ENCODE data around the gene ZNF470.
A peak's percentile ranks its signal among the peaks of the same experiment; 100 is the strongest.

The ZNF470 gene

DNA sequence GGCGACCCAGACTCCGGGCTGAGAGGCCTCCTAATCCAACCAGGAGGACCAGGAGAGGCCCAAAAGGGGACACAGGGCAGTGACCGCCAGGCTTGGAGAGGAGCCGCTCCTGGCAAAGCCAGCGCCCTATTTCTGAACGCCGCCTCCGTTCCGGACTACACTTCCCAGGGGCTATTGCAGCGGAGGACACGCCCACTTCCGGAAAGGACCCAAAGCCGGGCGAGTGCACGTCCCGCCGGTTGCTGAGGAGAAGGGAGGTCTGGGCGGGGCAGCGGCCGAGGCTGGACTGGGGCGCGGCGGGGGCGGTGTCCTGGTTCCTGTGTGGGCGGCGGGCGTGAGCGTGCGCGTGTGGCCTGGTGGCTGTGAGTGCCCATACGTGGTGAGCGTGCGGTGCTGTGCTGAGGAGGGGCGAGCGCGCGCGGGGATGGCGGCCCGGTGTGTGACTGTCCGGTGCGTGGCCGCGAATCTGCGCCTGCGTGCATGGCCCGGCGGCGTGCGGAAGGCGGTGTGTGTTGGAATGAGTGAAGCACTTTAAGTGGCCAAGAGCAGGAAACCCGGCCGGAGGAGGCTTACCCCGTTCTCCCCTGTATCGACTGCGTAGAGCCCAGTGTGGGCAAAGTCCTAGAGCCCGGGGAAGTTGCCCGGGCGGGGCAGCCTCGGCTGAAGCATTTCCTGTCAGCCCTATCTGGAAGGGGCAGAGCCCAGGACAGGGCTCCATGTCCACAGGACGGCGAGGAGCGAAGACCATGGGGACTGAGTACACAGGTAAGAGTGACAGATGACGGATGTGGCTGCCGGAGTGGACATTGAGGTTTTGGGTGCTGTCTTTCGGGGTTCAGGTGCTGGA lies at the start of gene ZNF470:
ZNF470 (plus strand) TSS at position 195 of the 847 bp plus-strand sequence. CDS start 2,844 bp downstream, outside the sequence.
- DNase-seq (ENCODE audit: low read depth) = peak; percentile 94

DNA sequence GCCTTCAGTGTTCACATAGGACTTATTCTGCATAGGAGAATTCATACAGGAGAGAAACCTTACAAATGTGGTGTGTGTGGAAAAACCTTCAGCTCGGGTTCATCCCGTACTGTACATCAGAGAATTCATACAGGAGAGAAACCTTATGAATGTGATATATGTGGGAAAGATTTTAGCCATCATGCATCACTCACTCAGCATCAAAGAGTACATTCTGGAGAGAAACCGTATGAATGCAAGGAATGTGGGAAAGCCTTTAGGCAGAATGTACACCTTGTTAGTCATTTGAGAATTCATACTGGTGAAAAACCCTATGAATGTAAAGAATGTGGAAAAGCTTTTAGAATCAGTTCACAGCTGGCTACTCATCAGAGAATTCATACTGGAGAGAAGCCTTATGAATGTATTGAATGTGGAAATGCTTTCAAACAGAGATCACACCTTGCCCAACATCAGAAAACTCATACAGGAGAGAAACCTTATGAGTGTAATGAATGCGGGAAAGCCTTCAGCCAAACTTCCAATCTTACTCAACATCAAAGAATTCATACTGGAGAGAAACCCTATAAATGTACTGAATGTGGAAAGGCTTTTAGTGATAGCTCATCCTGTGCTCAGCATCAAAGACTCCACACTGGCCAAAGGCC lies 41.9 kb upstream of the ZNF470 start:
- no peak for DNase-seq (ENCODE audit: low read depth)

DNA sequence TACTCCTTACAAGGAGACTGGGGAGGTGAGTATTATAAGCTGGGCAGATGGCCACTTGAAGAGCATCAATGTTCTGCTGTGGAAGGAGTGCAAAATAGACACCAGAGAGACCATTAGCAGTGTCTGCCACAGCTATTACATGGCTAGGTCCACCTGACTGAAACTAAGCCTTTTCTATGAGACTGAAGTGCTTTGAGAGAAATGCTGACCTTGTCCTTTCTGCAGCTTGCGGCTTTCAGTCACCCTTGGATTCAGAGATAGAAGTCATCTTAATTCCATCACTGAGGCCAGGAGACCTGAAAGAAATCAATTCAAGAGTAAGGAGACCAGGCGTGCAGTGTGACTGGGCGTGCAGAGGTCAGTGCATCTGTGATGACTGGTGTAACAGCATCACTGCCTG lies 29.8 kb upstream of the ZNF470 start:
- DNase-seq (ENCODE audit: low read depth) = no peak

DNA sequence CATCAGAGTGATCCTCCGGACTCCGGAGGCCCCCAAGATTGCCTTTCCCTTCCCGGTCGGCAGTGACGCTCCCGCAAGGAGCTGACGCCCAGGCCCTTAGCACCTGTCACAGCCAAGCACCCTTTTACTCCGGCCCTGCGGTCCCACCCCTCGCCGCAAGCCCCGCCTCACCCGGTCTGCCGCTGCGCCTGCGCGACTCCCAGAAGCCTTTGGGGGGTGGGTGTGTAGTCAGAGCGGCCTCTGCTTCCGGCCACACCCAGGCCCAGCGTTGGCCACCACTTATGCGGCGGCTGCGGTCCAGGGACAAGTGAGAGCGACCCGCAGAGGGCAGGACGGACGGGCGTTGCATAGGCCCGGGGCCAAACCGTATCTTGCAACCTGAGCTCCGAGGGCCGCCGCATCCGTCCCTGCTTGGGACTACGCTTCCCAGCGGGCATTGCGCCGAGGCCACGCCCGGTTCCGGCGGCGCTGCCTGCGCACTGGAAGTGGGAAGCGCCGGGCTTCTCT lies 29.0 kb upstream of the ZNF470 start:
- peak; percentile 89 for DNase-seq (ENCODE audit: low read depth)

DNA sequence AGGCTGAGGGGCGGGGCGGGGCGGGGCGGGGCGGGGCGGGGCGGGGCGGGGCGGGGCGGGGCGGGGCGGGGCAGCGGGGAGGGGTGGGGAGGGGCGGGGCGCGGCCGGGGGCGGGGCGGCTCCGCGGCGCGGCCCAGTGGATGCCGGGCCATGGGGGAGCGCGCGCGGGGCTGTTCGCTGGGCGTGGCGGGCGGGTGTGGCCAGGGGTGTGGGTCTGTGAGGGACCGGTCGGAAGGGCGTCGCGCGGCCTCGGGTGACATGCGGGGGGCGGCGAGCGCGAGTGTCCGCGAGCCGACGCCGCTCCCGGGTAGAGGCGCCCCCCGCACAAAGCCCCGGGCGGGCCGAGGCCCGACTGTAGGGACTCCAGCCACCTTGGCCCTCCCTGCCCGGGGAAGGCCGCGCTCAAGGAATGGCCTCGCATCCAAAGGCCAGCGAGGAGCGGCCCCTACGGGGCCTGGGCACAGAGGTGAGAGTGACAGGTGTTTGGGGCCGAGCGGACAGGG lies 28.5 kb upstream of the ZNF470 start, which contains the start of gene ZFP28:
ZFP28 (plus strand) TSS at position 188 of the 503 bp plus-strand sequence; CDS start at position 259, 71 bp downstream.
- no peak for DNase-seq (ENCODE audit: low read depth)

DNA sequence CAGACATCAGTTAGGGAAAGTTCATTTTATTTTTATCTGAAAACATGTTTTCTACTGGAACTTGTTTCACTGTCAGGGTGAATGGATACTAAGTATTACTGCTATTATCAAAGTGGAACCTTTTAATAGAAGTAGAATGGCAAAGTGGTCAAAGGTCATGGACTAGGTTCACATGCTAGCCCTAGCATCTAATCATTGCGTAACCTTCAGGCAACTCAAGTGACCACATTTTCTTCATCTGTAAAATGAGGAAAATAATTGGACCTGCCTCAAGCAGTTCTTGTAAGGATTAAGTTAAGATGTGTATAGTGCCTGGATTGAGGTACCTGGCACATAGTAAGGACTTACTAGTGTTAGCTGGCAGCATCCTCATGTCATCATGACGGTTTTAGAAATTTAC lies 23.5 kb upstream of the ZNF470 start:
- DNase-seq (ENCODE audit: low read depth) = no peak

DNA sequence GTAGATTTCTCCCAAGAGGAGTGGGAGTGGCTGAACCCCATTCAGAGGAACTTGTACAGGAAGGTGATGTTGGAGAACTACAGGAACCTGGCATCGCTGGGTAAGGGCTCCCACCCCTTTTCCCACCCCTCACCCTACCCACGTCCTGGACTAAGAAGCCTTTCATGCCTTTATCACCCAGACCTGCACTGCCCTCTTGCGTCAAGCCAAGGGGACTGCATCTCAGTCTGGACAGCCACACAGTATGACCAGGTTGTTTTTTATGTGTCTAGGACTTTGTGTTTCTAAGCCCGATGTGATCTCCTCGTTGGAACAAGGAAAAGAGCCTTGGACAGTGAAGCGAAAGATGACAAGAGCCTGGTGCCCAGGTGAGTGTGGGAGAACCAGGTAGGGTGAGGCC lies 19.7 kb upstream of the ZNF470 start:
- no peak for DNase-seq (ENCODE audit: low read depth)

DNA sequence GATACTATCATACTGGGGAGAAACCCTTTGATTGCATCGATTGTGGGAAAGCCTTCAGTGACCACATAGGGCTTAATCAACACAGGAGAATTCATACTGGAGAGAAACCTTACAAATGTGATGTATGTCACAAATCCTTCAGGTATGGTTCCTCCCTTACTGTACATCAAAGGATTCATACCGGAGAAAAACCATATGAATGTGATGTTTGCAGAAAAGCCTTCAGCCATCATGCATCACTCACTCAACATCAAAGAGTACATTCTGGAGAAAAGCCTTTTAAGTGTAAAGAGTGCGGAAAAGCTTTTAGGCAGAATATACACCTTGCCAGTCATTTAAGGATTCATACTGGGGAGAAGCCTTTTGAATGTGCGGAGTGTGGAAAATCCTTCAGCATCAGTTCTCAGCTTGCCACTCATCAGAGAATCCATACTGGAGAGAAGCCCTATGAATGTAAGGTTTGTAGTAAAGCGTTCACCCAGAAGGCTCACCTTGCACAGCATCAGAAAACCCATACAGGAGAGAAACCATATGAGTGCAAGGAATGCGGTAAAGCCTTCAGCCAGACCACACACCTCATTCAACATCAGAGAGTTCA lies 12.9 kb upstream of the ZNF470 start:
- DNase-seq (ENCODE audit: low read depth) = no peak

DNA sequence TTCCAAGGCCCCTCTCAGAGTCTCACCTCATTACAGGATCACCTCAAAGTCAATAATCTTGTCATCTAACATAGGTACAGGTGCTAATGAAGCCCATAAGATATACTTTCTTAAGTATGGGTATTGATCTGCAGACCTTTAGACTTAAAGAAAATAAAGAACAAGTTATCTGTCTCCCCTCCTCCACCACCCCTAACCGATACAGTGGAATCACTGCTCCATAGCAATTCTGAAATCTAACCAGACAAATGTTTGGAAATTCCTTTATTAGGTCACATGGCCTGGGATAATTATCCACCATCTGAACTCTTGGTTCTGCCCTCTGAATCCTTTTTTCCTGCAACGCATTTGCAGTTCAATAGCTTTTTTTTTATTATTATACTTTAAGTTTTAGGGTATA lies 4.5 kb upstream of the ZNF470 start:
- DNase-seq (ENCODE audit: low read depth) = no peak

DNA sequence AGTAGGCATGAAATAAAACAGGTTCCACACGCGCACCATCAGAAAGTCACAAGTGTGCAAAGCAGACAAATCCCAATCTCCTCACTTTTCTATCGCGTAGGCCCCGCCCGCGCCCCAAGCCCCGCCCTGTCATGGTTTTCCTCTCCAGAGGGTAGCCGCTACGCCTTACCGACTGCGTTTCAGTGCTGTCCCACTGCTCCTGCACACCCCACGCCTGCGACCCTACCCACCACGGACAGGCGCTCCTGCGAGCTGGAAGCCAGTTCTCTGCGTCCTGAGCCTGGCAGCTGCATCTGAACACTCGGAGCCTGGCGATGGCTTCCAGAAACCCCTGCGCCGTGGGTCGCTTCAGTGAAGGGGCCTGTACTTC lies 379 bp upstream of the ZNF470 start:
- DNase-seq (ENCODE audit: low read depth) = peak; percentile 45

DNA sequence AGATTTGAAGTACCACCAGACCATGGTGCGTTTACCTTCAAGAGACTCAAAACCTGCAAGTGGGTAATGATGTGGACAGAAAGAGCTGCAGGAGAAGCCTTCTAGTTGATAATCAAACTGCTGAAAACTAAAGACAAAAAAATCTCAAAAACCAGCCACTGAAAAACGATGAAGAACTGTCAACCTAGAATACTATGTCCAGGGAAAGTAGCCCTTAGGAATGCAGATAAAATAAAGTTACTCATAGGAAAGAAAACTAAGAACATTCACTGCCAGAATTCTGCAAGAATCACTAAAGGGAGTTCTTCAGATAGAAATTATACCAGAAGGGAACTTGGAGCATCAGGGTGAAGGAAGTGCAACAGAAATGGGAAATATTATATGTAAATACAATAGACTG lies 5.3 kb downstream of the ZNF470 start:
- no peak for DNase-seq (ENCODE audit: low read depth)

DNA sequence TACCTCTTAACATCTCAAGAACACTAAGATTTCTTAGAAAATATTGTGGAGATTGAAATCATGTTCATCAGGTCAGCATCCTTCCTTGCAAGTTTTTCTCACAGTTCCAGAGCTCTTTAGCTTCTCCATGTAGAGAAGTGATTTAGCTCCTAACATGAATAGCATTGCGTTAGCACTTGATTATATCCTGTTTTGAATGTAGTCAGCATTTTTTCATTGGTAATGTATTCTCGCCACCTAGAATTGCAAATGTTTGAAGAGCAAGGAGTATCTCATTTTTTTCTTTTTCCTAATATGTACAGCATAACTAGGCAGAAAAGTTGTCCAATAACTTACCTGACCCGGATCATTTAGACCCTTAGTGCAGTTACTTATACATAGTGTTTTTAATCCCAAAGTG lies 6.6 kb downstream of the ZNF470 start:
- no peak for DNase-seq (ENCODE audit: low read depth)

DNA sequence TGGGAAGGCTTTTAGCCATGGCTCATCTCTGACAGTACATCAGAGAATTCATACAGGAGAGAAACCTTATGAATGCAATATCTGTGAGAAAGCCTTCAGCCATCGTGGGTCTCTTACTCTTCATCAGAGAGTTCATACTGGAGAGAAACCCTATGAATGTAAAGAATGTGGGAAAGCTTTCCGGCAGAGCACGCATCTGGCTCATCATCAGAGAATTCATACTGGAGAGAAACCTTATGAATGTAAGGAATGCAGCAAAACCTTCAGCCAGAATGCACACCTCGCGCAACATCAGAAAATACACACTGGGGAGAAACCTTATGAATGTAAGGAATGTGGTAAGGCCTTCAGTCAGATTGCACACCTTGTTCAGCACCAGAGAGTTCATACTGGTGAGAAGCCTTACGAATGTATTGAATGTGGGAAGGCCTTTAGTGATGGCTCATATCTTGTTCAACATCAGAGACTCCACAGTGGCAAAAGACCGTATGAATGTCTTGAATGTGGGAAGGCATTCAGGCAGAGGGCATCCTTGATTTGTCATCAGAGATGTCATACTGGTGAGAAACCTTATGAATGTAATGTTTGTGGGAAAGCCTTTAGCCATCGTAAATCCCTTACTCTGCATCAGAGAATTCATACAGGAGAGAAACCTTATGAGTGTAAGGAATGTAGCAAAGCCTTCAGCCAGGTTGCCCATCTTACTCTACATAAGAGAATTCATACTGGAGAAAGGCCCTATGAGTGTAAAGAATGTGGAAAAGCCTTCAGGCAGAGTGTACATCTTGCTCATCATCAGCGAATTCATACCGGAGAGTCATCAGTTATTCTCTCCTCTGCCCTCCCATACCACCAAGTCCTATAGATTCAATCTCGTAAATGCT lies 10.7 kb downstream of the ZNF470 start:
- no peak for DNase-seq (ENCODE audit: low read depth)

DNA sequence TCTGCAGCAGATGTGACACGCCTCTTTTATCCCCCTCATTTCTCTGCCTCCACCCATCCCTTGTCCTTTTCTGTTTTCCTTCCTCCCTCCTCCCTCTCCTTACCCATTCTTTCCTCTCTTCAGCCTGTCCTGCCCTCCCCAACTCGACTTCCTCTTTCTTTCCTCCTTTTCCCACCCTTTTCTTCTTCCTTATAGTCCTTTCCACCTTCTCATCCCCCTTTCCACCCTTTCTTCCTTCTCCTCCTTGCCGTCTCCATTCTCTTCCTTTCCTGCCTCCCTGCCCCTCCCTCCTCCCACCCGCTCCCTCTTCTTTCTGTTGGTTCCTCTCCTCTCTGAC lies 27.1 kb downstream of the ZNF470 start:
- no peak for DNase-seq (ENCODE audit: low read depth)

DNA sequence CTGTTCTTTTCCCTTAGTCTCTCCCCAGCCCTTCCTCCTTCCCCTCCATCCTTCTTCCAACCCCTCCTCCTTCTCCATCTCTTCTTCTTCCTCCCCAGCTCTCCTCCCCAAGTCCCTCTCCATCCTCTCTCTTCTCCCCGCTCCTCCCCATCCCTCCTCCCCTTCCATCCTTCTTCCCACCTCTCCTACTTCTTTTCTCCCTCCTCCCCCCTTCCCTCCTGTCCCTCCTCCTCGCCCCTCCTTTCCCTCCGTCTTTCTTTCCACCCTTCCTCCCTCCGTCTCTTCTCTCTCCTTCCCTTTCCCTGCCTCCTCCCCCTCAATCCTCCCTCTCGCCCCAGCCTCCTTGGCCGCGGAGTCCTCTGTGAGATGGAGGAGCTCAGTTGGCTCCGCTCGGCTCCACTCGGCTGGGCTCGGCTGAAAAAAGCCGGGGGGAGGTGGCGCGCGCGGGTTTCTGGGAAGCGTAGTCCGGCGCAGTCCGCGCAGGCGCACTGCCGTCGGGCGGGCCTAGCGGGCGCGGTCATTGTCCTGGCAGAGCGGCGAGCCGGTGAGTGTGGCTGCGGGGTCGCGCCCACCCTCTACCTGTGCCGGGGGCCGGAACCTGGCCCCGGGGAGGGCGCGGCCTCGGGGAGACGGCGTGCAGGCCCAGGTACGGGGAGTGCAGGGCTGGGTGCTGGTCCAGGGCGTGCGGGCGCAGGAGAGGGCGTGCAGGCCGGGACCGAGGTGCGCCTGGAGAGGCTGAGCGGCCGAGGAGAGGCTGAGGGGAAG lies 27.7 kb downstream of the ZNF470 start, which contains the start of gene ZNF71:
ZNF71 (plus strand) TSS at position 520 of the 765 bp plus-strand sequence. CDS start 6,257 bp downstream, outside the sequence.
- peak; percentile 85 for DNase-seq (ENCODE audit: low read depth)

DNA sequence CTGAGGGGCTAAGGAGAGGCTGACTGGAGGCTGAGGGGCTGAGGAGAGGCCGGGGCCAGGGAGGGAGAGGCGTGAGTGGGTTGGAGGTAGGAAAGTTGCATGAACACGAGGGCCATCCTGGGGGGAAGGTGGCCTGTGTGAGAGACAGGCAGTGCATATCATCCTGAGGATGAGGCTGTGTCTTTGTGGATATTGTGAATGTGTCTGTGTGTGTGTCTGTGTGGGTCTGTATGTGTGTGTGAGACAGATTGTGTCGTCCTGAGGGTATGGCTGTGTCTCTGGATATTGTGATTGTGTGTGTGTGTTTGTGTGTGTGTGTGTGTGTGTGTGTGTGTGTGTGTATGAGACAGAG lies 28.3 kb downstream of the ZNF470 start:
- no peak for DNase-seq (ENCODE audit: low read depth)

DNA sequence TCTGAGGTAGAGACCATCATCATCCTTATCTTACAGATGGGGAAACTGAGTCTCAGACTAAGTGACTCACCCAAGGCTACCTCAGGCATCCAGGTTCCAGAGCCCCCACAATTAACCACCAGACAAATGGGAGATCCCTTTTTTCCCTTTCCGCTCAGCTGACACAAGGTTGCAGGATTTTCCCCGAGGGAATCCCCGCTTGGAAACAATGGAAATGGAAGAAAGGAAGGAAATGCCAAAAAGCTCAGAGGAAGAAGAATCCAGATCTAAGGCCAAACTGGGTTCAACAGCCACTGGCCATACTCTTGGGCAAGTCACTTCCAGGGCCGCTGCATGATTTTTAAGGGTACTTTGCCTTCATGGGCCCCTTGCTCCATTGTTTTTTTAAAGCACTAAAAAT lies 29.4 kb downstream of the ZNF470 start:
- no peak for DNase-seq (ENCODE audit: low read depth)

DNA sequence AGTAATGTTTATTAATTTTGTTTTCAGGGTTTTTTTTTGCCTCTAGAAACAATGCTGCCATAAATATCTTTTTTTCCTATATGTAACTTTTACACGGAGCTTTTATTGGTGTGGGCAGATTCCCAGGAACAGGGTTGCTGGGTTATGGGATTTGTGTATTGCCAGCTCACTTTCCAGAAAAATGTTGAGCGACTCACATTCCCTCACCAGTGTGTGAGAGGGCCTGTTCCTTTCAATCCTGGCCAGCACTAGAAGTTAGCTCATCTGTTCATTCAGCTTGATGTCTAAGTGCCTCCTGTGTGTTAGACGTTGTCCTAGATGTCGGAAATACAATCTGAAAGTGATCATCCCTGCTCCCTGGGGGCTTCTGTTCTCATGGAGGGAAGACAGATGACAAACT lies 30.4 kb downstream of the ZNF470 start:
- DNase-seq (ENCODE audit: low read depth) = peak; percentile 4

DNA sequence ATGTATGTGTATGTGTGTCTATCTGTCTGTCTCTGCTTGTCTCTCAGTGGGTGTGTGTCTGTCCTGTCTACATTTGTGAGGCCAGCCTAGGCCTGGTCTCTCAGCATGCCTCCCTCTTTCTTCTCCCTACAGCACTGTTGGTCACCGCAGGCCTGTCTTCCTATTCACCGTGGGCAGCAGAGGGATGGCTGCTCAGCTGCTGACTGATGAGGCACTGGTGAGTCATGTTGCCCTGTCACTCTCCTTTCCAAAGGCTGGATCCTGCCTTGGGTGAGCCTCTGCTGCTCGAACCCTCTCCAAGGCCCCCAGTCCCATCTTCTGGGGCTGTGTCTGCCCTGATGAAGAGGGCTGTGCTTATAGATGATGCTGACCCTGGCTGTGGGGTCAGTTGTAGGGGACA lies 34.1 kb downstream of the ZNF470 start:
- peak; percentile 16 for DNase-seq (ENCODE audit: low read depth)

DNA sequence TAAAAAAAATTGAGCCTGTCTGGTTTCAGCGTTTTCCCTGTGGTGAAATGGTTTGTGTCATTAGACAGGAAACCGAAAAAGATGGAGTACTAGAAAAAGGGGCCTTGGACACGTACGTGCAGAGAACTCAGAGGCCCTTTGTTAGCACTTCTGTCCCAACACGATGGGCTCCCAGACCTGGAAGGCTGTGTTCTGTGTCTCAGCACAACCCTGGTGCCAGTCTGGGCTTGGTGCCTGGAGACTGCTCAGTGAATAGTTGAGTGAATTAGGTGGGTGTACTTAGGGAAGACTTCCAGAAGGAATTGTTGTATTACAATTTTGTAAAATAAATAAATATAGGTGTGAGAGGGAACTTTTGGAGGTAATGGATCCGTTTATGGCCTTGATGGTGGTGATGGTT lies 36.6 kb downstream of the ZNF470 start:
- DNase-seq (ENCODE audit: low read depth) = no peak
